ENCODE measurements around the gene DOCK1.

DNA sequence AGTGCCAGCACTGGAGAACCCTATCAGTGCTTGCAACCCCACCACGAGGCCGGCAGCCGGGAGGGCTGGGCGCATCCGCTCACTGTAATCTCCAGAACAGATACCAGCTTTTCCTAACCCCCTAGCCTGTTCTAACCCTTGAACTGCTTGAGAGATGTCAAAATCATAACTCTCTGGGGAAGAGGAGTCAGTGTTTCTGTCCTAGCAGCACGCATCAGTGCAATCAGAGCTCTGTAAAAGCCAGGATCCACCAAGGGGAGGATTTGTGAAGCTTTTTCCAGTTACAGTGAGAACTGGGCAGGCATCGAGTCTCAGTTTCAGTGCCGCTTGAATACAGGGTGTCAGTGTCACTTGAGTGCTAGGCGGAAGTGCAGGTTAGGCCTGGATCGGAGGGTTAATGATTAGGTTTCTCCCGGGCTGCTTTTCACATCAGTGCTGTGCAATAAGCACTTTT, 395.7 kb downstream of the DOCK1 start:
- TF ChIP-seq POLR2A (IDR thresholded peaks at IDR 0.05) (no peak), POLR2AphosphoS5 (IDR thresholded peaks at IDR 0.05) (no peak)
- TF ChIP-seq, protein P1, sequence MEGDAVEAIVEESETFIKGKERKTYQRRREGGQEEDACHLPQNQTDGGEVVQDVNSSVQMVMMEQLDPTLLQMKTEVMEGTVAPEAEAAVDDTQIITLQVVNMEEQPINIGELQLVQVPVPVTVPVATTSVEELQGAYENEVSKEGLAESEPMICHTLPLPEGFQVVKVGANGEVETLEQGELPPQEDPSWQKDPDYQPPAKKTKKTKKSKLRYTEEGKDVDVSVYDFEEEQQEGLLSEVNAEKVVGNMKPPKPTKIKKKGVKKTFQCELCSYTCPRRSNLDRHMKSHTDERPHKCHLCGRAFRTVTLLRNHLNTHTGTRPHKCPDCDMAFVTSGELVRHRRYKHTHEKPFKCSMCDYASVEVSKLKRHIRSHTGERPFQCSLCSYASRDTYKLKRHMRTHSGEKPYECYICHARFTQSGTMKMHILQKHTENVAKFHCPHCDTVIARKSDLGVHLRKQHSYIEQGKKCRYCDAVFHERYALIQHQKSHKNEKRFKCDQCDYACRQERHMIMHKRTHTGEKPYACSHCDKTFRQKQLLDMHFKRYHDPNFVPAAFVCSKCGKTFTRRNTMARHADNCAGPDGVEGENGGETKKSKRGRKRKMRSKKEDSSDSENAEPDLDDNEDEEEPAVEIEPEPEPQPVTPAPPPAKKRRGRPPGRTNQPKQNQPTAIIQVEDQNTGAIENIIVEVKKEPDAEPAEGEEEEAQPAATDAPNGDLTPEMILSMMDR (IDR thresholded peaks at IDR 0.05): no peak
